CD4-positive, alpha-beta memory T cell (primary cell): ENCODE measurements around the gene PHF3. TPM values are rescaled to one million over a fixed set of nuclear protein-coding genes. Genes with fewer than 3 reads are reported as not detected.
A peak's percentile ranks its signal among the peaks of the same experiment; 100 is the strongest.

ENCODE experiments used
- CTCF ChIA-PET: fragments of 350-600 bp; sonication (Branson Sonifier 250); formaldehyde crosslinking; loops from one replicate; lab custom pipeline; 2021; ENCODE audit warnings: inconsistent platforms; ENCODE audit not compliant: partially characterized antibody; lab: Charles Lee
- POLR2A ChIA-PET: fragments of 350-600 bp; sonication (Branson Sonifier 250); formaldehyde crosslinking; loops from one replicate; lab custom pipeline; 2021; ENCODE audit not compliant: partially characterized antibody; lab: Charles Lee
- DNase-seq, 5 donors: peaks; one replicate each; pipeline versions ENCODE4 v3.0.0 to v3.0.0-alpha.2; 2020 to 2022; ENCODE audit warnings: mixed read lengths in 1 of 5
- H3K27ac ChIP-seq: one replicate; pipeline ENCODE4 v1.7.0; 2013; ENCODE audit warnings: low read depth, low read length
- H3K27me3 ChIP-seq: 2 replicates; pipeline ENCODE4 v1.7.0; 2013; ENCODE audit warnings: mild to moderate bottlenecking, low read length, moderate library complexity; ENCODE audit not compliant: insufficient read depth
- H3K36me3 ChIP-seq: 2 replicates; pipeline ENCODE4 v1.7.0; 2013; ENCODE audit warnings: mild to moderate bottlenecking, low read length, moderate library complexity; ENCODE audit not compliant: insufficient read depth
- H3K4me1 ChIP-seq: 2 replicates; pipeline ENCODE4 v1.7.0; 2013; ENCODE audit warnings: mild to moderate bottlenecking, low read length, moderate library complexity; ENCODE audit not compliant: insufficient read depth
- H3K4me3 ChIP-seq, 2 donors: one replicate each; pipeline ENCODE4 v1.7.0; 2013; ENCODE audit warnings: low read length in 2 of 2, mild to moderate bottlenecking in 1 of 2
- H3K9me3 ChIP-seq, 2 donors: one replicate each; pipeline ENCODE4 v1.7.0; 2013; ENCODE audit warnings: low read length in 2 of 2, control low read depth in 1 of 2; ENCODE audit not compliant: control insufficient read depth in 1 of 2
- H3K27ac Mint-ChIP-seq, 7 donors: one replicate each; pipeline ENCODE4 v1.8.0; 2020 to 2021; ENCODE audit warnings: mixed read lengths in 7 of 7, mild to moderate bottlenecking in 6 of 7, inconsistent platforms in 3 of 7, moderate library complexity in 3 of 7
- H3K27me3 Mint-ChIP-seq, 2 donors: one replicate each; pipeline ENCODE4 v1.8.0; 2020 to 2021; ENCODE audit warnings: mixed read lengths in 2 of 2
- H3K36me3 Mint-ChIP-seq, 2 donors: one replicate each; pipeline ENCODE4 v1.8.0; 2020 to 2021; ENCODE audit warnings: mixed read lengths in 2 of 2, inconsistent platforms in 1 of 2, mild to moderate bottlenecking in 1 of 2
- H3K4me1 Mint-ChIP-seq, 4 donors: one replicate each; pipeline ENCODE4 v1.8.0; 2020 to 2021; ENCODE audit warnings: mixed read lengths in 4 of 4, mild to moderate bottlenecking in 1 of 4
- H3K4me3 Mint-ChIP-seq, 8 donors: one replicate each; pipeline ENCODE4 v1.8.0; 2020 to 2021; ENCODE audit warnings: mixed read lengths in 8 of 8, mild to moderate bottlenecking in 7 of 8, moderate library complexity in 6 of 8, inconsistent platforms in 3 of 8
- H3K9me3 Mint-ChIP-seq, 8 donors: one replicate each; pipeline ENCODE4 v1.8.0; 2020 to 2021; ENCODE audit warnings: mixed read lengths in 8 of 8, mild to moderate bottlenecking in 5 of 8, inconsistent platforms in 3 of 8, moderate library complexity in 1 of 8
- intact Hi-C: fragments of 100-400 bp; cut with micrococcal nuclease; formaldehyde crosslinking; loops from one replicate; pipeline ENCODE4 v1.15.1; 2023
- polyA plus RNA-seq, 2 donors: library from polyadenylated mRNA; unstranded; fragments of 300-500 nt; fragmentation: Illumina TruSeq; gene quantifications; one replicate each; pipeline ENCODE4 v1.2.3, GENCODE V29; 2021
- total RNA-seq, 2 experiments: library from RNA; stranded (reverse); gene quantifications; one replicate each; pipeline ENCODE4 v1.2.3, GENCODE V29; 2021

The PHF3 gene
- total and polyA plus RNA-seq, 4 experiments from 2014 or later, result 5.1 to 119 (median 81.1) TPM

DNA sequence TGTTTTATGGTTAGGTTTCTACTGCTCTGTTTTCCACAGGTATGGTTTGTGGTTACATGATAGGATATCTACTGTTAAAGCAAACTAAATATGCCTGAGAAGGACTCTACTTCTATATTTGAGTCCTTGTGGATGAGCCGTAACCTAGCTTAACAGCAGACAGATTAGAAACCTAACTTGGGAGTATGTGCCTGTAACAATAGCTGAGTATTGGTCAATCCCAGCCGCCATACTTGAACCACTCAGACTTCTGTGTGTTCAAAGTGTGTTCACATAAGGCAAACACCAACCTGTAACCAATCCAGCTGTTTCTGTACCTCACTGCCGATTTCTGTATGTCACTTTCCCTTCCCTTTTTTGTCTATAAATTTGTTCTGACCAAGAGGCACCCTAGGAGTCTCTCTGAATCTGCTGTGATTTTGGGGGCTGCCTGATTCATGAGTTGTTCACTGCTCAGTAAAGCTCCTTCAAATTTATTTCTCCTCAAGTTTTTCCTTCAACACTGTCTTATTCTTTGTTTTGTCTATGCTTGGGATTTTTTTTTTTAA lies 37.1 kb downstream of the PHF3 start:
- intact Hi-C loops, result no loop called here
- DNase-seq, result no peak
- H3K4me1 Mint-ChIP-seq, result peaks cover 26 to 38% (median 33%) of the 10 kb centered on the region in 4 donors
- ChIA-PET CTCF (interaction anchor here (1.0 to 2.3 kb wide), 2 partner anchors 9 to 19 kb away, joined by 4 to 5 read pairs; no protein-coding TSS in a partner anchor), POLR2A (interaction anchor here (0.9 kb wide), 1 partner anchor 37 kb away, joined by 3 read pairs; the partner anchor contains the start of gene PHF3)
- peaks cover 5 to 13% of the 10 kb centered on the region in 2 donors for H3K36me3 Mint-ChIP-seq
- H3K27ac ChIP-seq, result no peak overlapping the region
- no peak overlapping the region for H3K4me3 ChIP-seq
- H3K27me3 Mint-ChIP-seq, result no peaks in the 10 kb centered on the region
- no peaks in the 10 kb centered on the region for H3K9me3 ChIP-seq
- H3K9me3 Mint-ChIP-seq, result no peaks in the 10 kb centered on the region
- H3K27ac Mint-ChIP-seq, result peak overlapping the region in 1 of 7 donors; percentile 4
- no peaks in the 10 kb centered on the region for H3K27me3 ChIP-seq
- peak overlapping the region in 3 of 8 donors; percentile 2 to 39 (median 6) for H3K4me3 Mint-ChIP-seq
- peaks cover 63% of the 10 kb centered on the region for H3K4me1 ChIP-seq
- H3K36me3 ChIP-seq, result peaks cover 4% of the 10 kb centered on the region

DNA sequence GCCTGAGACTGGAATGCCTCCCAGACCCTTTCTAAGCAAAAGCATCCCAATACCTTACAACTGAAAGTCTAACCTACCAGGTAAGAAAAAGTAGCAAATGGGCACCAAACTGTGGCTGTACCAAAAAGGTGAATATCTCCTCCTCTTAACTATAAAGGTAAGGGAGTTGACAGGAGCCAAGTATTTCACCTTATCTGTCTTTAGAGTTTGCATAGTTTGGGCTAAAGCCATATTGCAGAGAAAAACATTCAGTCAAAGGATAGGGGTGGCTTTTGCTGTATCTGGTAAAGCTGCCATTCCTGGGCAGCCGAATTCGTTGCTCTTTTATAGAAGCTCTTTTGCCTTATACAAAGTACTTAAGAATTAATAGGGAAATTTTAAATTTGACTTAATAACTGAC lies 38.1 kb downstream of the PHF3 start:
- no peak for DNase-seq
- H3K27me3 ChIP-seq, result no peaks in the 10 kb centered on the region
- Mint-ChIP-seq H3K27me3 (no peaks in the 10 kb centered on the region), H3K36me3 (peaks cover 3 to 14% of the 10 kb centered on the region in 2 donors), H3K4me1 (peaks cover 25 to 35% (median 31%) of the 10 kb centered on the region in 4 donors), H3K4me3 (no peak overlapping the region), H3K27ac (no peak overlapping the region), H3K9me3 (no peaks in the 10 kb centered on the region)
- POLR2A ChIA-PET, result interaction anchor here (0.9 kb wide), 1 partner anchor 38 kb away, joined by 3 read pairs; the partner anchor contains the start of gene PHF3
- peaks cover 4% of the 10 kb centered on the region for H3K36me3 ChIP-seq
- CTCF ChIA-PET, result interaction anchor here (1.0 to 2.3 kb wide), 2 partner anchors 10 to 18 kb away, joined by 4 to 5 read pairs; no protein-coding TSS in a partner anchor
- intact Hi-C loops, result no loop called here
- no peak overlapping the region for H3K27ac ChIP-seq
- H3K4me1 ChIP-seq, result peaks cover 66% of the 10 kb centered on the region
- no peaks in the 10 kb centered on the region for H3K9me3 ChIP-seq
- no peak overlapping the region for H3K4me3 ChIP-seq

DNA sequence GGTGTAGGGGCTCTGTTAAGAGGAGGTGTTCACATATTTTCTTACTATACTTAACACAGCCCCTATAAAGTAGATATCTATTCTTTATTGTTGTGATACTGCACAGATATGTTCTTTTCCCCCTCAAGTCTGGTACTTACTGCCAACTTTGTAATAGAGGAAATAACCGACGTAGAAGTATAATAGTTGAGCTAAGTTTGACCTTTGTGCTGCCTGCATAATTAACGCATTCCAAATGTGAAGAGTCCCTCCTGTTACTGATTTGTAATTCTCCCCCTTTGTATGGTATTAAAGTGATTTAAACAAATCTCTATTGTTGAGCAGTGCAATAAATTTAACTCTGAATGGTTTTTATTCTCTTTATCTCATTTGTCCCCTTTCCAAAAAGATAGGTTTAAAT lies 39.0 kb downstream of the PHF3 start:
- no peaks in the 10 kb centered on the region for H3K27me3 Mint-ChIP-seq
- peaks cover 26 to 39% (median 33%) of the 10 kb centered on the region in 4 donors for H3K4me1 Mint-ChIP-seq
- no peaks in the 10 kb centered on the region for H3K9me3 ChIP-seq
- peaks cover 67% of the 10 kb centered on the region for H3K4me1 ChIP-seq
- peaks cover 4% of the 10 kb centered on the region for H3K36me3 ChIP-seq
- no peaks in the 10 kb centered on the region for H3K27me3 ChIP-seq
- CTCF ChIA-PET, result interaction anchor here (1.0 kb wide), 1 partner anchor 76 kb away, joined by 3 read pairs; no protein-coding TSS in a partner anchor
- H3K36me3 Mint-ChIP-seq, result peaks cover 7 to 21% of the 10 kb centered on the region in 2 donors
- no peaks in the 10 kb centered on the region for H3K9me3 Mint-ChIP-seq
- intact Hi-C loops, result no loop called here
- DNase-seq, result no peak
- H3K27ac Mint-ChIP-seq, result no peak overlapping the region
- POLR2A ChIA-PET, result no interaction called here
- no peak overlapping the region for H3K27ac ChIP-seq
- H3K4me3 Mint-ChIP-seq, result no peak overlapping the region
- no peak overlapping the region for H3K4me3 ChIP-seq

DNA sequence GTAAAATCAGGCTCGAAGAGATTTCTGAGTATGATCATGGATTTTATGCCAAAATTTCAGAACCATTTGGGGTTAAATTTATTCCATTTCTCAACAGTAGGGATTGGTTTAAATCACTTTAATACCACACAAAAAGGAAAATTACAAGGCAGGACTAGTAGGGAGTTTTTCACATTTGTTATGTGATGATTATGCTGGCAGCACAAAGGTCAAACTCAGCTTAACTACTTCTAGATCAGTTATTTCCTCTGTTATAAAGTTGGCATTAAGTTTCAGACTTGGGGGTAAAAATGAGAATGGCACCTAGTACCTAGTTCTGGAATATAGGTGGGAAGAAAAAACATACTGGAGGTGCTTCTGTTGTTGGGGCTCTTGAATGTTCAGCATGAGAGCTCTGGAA lies 39.5 kb downstream of the PHF3 start:
- Mint-ChIP-seq H3K4me1 (peaks cover 27 to 39% (median 33%) of the 10 kb centered on the region in 4 donors), H3K27me3 (no peaks in the 10 kb centered on the region), H3K36me3 (peaks cover 11 to 23% of the 10 kb centered on the region in 2 donors), H3K4me3 (no peak overlapping the region), H3K9me3 (no peaks in the 10 kb centered on the region), H3K27ac (no peak overlapping the region)
- intact Hi-C loops, result no loop called here
- no peak overlapping the region for H3K27ac ChIP-seq
- no peaks in the 10 kb centered on the region for H3K27me3 ChIP-seq
- CTCF ChIA-PET, result interaction anchor here (0.7 to 1.0 kb wide), 2 partner anchors 11 to 77 kb away, joined by 3 read pairs; no protein-coding TSS in a partner anchor
- no peaks in the 10 kb centered on the region for H3K9me3 ChIP-seq
- POLR2A ChIA-PET, result no interaction called here
- no peak overlapping the region for H3K4me3 ChIP-seq
- H3K4me1 ChIP-seq, result peaks cover 72% of the 10 kb centered on the region
- peaks cover 4% of the 10 kb centered on the region for H3K36me3 ChIP-seq
- no peak for DNase-seq

DNA sequence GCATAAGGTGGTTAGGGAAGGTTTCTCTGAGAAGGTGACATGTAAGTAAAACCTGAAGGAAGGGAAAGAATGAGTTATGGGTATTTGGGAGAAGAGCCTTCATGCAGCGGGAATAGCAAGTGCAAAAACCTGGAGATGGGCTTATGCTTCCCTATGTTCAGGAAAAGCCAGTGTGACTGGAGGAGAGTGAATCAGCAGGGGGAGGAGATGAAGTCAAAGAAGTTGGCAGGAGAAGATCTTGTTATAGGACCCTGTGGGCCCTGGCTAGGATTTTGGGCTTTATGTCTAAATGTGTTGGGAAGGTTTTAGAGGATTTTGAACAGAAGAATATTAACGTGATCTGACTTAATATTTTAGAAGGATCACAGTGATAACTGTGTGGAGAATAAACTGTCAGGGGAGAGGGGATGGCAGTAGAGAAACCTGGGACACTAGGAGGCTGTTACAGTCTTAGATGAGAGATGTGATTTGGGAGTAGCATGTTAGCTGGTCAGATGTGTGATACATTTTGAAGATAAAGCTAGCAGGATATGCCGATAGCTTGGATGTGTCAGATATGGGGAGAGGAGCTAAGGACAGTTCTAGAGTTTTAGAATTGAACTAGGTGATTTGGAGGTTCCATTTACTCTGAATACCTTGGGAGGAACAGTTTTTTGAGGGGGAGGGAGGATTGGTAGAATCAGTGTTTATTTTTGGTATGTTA lies 41.0 kb downstream of the PHF3 start:
- POLR2A ChIA-PET, result no interaction called here
- intact Hi-C loops, result no loop called here
- H3K27me3 ChIP-seq, result no peaks in the 10 kb centered on the region

DNA sequence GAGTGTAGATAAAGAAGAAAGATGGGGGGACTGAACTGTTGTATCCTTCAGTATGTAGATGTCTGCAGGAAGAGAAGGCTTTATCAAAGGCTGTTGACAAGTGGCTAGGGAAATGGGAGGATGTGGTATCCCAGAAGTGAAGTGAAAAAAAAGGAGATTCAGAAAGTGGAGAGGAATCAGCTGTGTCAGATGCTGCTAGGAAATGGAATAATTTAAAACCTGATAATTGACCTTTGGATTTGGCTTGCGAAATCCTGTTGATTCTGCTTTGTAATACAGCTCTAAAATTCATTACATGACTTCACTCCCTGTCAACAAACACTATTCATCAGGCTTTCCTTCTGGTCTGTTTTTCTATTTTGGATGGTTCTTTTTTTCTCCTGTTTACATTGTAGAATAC lies 41.7 kb downstream of the PHF3 start:
- Histone ChIP-seq H3K4me3 (no peak overlapping the region), H3K27ac (no peak overlapping the region), H3K9me3 (no peaks in the 10 kb centered on the region), H3K36me3 (peaks cover 11% of the 10 kb centered on the region), H3K27me3 (no peaks in the 10 kb centered on the region), H3K4me1 (peaks cover 76% of the 10 kb centered on the region)
- ChIA-PET CTCF (interaction anchor here (0.7 kb wide), 1 partner anchor 77 kb away, joined by 3 read pairs; no protein-coding TSS in a partner anchor), POLR2A (no interaction called here)
- no peak overlapping the region for H3K27ac Mint-ChIP-seq
- no peak for DNase-seq
- no peak overlapping the region for H3K4me3 Mint-ChIP-seq
- intact Hi-C loops, result no loop called here
- H3K9me3 Mint-ChIP-seq, result no peaks in the 10 kb centered on the region
- H3K36me3 Mint-ChIP-seq, result peaks cover 21 to 30% of the 10 kb centered on the region in 2 donors
- no peaks in the 10 kb centered on the region for H3K27me3 Mint-ChIP-seq
- peaks cover 33 to 39% (median 37%) of the 10 kb centered on the region in 4 donors for H3K4me1 Mint-ChIP-seq

More for the DNA sequence above, 41.0 kb downstream of the PHF3 start:
- Histone ChIP-seq H3K9me3 (no peaks in the 10 kb centered on the region), H3K27ac (no peak overlapping the region), H3K4me3 (no peak overlapping the region), H3K4me1 (peaks cover 77% of the 10 kb centered on the region), H3K36me3 (peaks cover 11% of the 10 kb centered on the region)
- no peaks in the 10 kb centered on the region for H3K9me3 Mint-ChIP-seq
- no peak for DNase-seq
- H3K27ac Mint-ChIP-seq, result no peak overlapping the region
- no peaks in the 10 kb centered on the region for H3K27me3 Mint-ChIP-seq
- H3K36me3 Mint-ChIP-seq, result peaks cover 20 to 29% of the 10 kb centered on the region in 2 donors
- H3K4me3 Mint-ChIP-seq, result no peak overlapping the region
- peaks cover 33 to 38% (median 35%) of the 10 kb centered on the region in 4 donors for H3K4me1 Mint-ChIP-seq
- CTCF ChIA-PET, result interaction anchor here (0.7 kb wide), 1 partner anchor 76 kb away, joined by 3 read pairs; no protein-coding TSS in a partner anchor

DNA sequence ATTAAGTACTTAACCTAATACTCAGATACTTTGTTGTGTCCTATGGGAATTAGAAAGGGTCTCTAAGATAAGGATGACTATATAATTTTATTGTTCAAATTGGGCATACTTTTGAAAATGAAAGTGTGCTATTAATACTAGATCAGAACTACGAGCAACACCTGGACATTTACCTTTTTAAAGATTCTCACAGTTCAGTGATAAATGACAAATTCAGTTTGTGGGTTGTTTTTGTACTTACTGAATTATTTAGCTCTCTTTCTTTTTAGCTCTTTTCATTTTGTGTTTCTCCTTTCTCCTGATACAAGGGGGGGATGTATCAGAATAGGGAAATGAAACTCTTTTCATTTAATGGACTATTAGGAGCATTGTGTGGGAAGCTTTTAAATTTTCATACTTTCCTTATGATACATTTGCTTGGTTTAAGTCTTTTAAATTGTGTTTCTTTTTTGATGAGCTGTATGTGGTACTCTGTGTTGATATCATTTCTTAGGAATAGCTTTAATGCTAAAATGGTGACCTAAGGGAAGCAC lies 47.5 kb downstream of the PHF3 start:
- no peaks in the 10 kb centered on the region for H3K27me3 Mint-ChIP-seq
- H3K9me3 Mint-ChIP-seq, result no peaks in the 10 kb centered on the region
- peak overlapping the region in 1 of 7 donors; percentile 76 for H3K27ac Mint-ChIP-seq
- ChIA-PET POLR2A (no interaction called here), CTCF (interaction anchor here (0.9 to 1.5 kb wide), 2 partner anchors 80 to 85 kb away, joined by 3 to 7 read pairs; no protein-coding TSS in a partner anchor)
- no peaks in the 10 kb centered on the region for H3K27me3 ChIP-seq
- H3K4me3 ChIP-seq, result no peak overlapping the region
- H3K36me3 Mint-ChIP-seq, result peaks cover 51 to 56% of the 10 kb centered on the region in 2 donors
- H3K36me3 ChIP-seq, result peaks cover 16% of the 10 kb centered on the region
- no peak overlapping the region for H3K27ac ChIP-seq
- intact Hi-C loops, result no loop called here
- H3K4me1 Mint-ChIP-seq, result peaks cover 37 to 58% (median 46%) of the 10 kb centered on the region in 4 donors
- no peaks in the 10 kb centered on the region for H3K9me3 ChIP-seq
- DNase-seq, result no peak
- no peak overlapping the region for H3K4me3 Mint-ChIP-seq
- peaks cover 25% of the 10 kb centered on the region for H3K4me1 ChIP-seq
